ENCODE results near the gene CRYL1.

CRYL1 gene

GRCh38 chr13:20363603-20364002 lies 162.1 kb downstream of the CRYL1 start:
- no peaks in the 10 kb centered on the region for H3K9me3 ChIP-seq (ENCODE audit: control insufficient read depth, low read length)
- H3K36me3 ChIP-seq (ENCODE audit: control insufficient read depth, insufficient read depth, low read length): no peaks in the 10 kb centered on the region
- H3K9ac ChIP-seq (ENCODE audit: low read length): no peak overlapping the region
- H3K4me3 ChIP-seq (ENCODE audit: low read length): no peak overlapping the region
- no peaks in the 10 kb centered on the region for H3K27me3 ChIP-seq (ENCODE audit: control insufficient read depth, insufficient read depth, low read length)
- no peaks in the 10 kb centered on the region for H3K4me1 ChIP-seq (ENCODE audit: control insufficient read depth, insufficient read depth, low read length)

GRCh38 chr13:20363172-20363571 lies 162.5 kb downstream of the CRYL1 start:
- no peaks in the 10 kb centered on the region for H3K4me1 ChIP-seq (ENCODE audit: control insufficient read depth, insufficient read depth, low read length)
- no peaks in the 10 kb centered on the region for H3K9me3 ChIP-seq (ENCODE audit: control insufficient read depth, low read length)
- no peaks in the 10 kb centered on the region for H3K27me3 ChIP-seq (ENCODE audit: control insufficient read depth, insufficient read depth, low read length)
- no peak overlapping the region for H3K9ac ChIP-seq (ENCODE audit: low read length)
- no peak overlapping the region for H3K4me3 ChIP-seq (ENCODE audit: low read length)
- no peaks in the 10 kb centered on the region for H3K36me3 ChIP-seq (ENCODE audit: control insufficient read depth, insufficient read depth, low read length)

- H3K4me1 ChIP-seq (ENCODE audit: control insufficient read depth, insufficient read depth, low read length): no peaks in the 10 kb centered on the region
- no peak overlapping the region for H3K4me3 ChIP-seq (ENCODE audit: low read length)
- no peaks in the 10 kb centered on the region for H3K36me3 ChIP-seq (ENCODE audit: control insufficient read depth, insufficient read depth, low read length)
- H3K9ac ChIP-seq (ENCODE audit: low read length): no peak overlapping the region
- H3K27me3 ChIP-seq (ENCODE audit: control insufficient read depth, insufficient read depth, low read length): no peaks in the 10 kb centered on the region
- no peaks in the 10 kb centered on the region for H3K9me3 ChIP-seq (ENCODE audit: control insufficient read depth, low read length)
Observed at GRCh38 chr13:20362484-20363041, 163.1 kb downstream of the CRYL1 start.

GRCh38 chr13:20360835-20361412 lies 164.7 kb downstream of the CRYL1 start:
- no peaks in the 10 kb centered on the region for H3K27me3 ChIP-seq (ENCODE audit: control insufficient read depth, insufficient read depth, low read length)
- H3K36me3 ChIP-seq (ENCODE audit: control insufficient read depth, insufficient read depth, low read length): no peaks in the 10 kb centered on the region
- H3K4me1 ChIP-seq (ENCODE audit: control insufficient read depth, insufficient read depth, low read length): no peaks in the 10 kb centered on the region
- H3K9ac ChIP-seq (ENCODE audit: low read length): no peak overlapping the region
- no peaks in the 10 kb centered on the region for H3K9me3 ChIP-seq (ENCODE audit: control insufficient read depth, low read length)
- no peak overlapping the region for H3K4me3 ChIP-seq (ENCODE audit: low read length)

GRCh38 chr13:20360041-20360491 lies 165.6 kb downstream of the CRYL1 start:
- H3K4me3 ChIP-seq (ENCODE audit: low read length): no peak overlapping the region
- no peaks in the 10 kb centered on the region for H3K4me1 ChIP-seq (ENCODE audit: control insufficient read depth, insufficient read depth, low read length)
- H3K9ac ChIP-seq (ENCODE audit: low read length): no peak overlapping the region
- H3K9me3 ChIP-seq (ENCODE audit: control insufficient read depth, low read length): no peaks in the 10 kb centered on the region
- H3K27me3 ChIP-seq (ENCODE audit: control insufficient read depth, insufficient read depth, low read length): no peaks in the 10 kb centered on the region
- no peaks in the 10 kb centered on the region for H3K36me3 ChIP-seq (ENCODE audit: control insufficient read depth, insufficient read depth, low read length)

- no peaks in the 10 kb centered on the region for H3K36me3 ChIP-seq (ENCODE audit: control insufficient read depth, insufficient read depth, low read length)
- H3K4me1 ChIP-seq (ENCODE audit: control insufficient read depth, insufficient read depth, low read length): no peaks in the 10 kb centered on the region
- H3K4me3 ChIP-seq (ENCODE audit: low read length): no peak overlapping the region
- no peaks in the 10 kb centered on the region for H3K9me3 ChIP-seq (ENCODE audit: control insufficient read depth, low read length)
- no peak overlapping the region for H3K9ac ChIP-seq (ENCODE audit: low read length)
- H3K27me3 ChIP-seq (ENCODE audit: control insufficient read depth, insufficient read depth, low read length): no peaks in the 10 kb centered on the region
Observed at GRCh38 chr13:20359335-20359734, 166.3 kb downstream of the CRYL1 start.

GRCh38 chr13:20358022-20358421 lies 167.6 kb downstream of the CRYL1 start:
- Histone ChIP-seq H3K36me3 (ENCODE audit: control insufficient read depth, insufficient read depth, low read length) (no peaks in the 10 kb centered on the region), H3K27me3 (ENCODE audit: control insufficient read depth, insufficient read depth, low read length) (no peaks in the 10 kb centered on the region), H3K4me3 (ENCODE audit: low read length) (no peak overlapping the region), H3K9ac (ENCODE audit: low read length) (no peak overlapping the region), H3K4me1 (ENCODE audit: control insufficient read depth, insufficient read depth, low read length) (no peaks in the 10 kb centered on the region), H3K9me3 (ENCODE audit: control insufficient read depth, low read length) (no peaks in the 10 kb centered on the region)

GRCh38 chr13:20356444-20356843 lies 169.2 kb downstream of the CRYL1 start:
- H3K4me3 ChIP-seq (ENCODE audit: low read length): no peak overlapping the region
- H3K9me3 ChIP-seq (ENCODE audit: control insufficient read depth, low read length): no peaks in the 10 kb centered on the region
- H3K36me3 ChIP-seq (ENCODE audit: control insufficient read depth, insufficient read depth, low read length): no peaks in the 10 kb centered on the region
- H3K4me1 ChIP-seq (ENCODE audit: control insufficient read depth, insufficient read depth, low read length): no peaks in the 10 kb centered on the region
- H3K9ac ChIP-seq (ENCODE audit: low read length): no peak overlapping the region
- H3K27me3 ChIP-seq (ENCODE audit: control insufficient read depth, insufficient read depth, low read length): no peaks in the 10 kb centered on the region

GRCh38 chr13:20354722-20355121 lies 170.9 kb downstream of the CRYL1 start:
- Histone ChIP-seq H3K9ac (ENCODE audit: low read length) (no peak overlapping the region), H3K36me3 (ENCODE audit: control insufficient read depth, insufficient read depth, low read length) (no peaks in the 10 kb centered on the region), H3K9me3 (ENCODE audit: control insufficient read depth, low read length) (no peaks in the 10 kb centered on the region), H3K27me3 (ENCODE audit: control insufficient read depth, insufficient read depth, low read length) (no peaks in the 10 kb centered on the region), H3K4me3 (ENCODE audit: low read length) (no peak overlapping the region), H3K4me1 (ENCODE audit: control insufficient read depth, insufficient read depth, low read length) (no peaks in the 10 kb centered on the region)

- Histone ChIP-seq H3K4me1 (ENCODE audit: control insufficient read depth, insufficient read depth, low read length) (no peaks in the 10 kb centered on the region), H3K9me3 (ENCODE audit: control insufficient read depth, low read length) (no peaks in the 10 kb centered on the region), H3K27me3 (ENCODE audit: control insufficient read depth, insufficient read depth, low read length) (no peaks in the 10 kb centered on the region), H3K4me3 (ENCODE audit: low read length) (no peak overlapping the region), H3K36me3 (ENCODE audit: control insufficient read depth, insufficient read depth, low read length) (no peaks in the 10 kb centered on the region), H3K9ac (ENCODE audit: low read length) (no peak overlapping the region)
Observed at GRCh38 chr13:20353973-20354372, 171.7 kb downstream of the CRYL1 start.
